Endothelial cell of umbilical vein (primary cell): ENCODE results near the gene DLL4. TPM values are rescaled to one million over a fixed set of nuclear protein-coding genes. Genes with fewer than 3 reads are reported as not detected.

Experiments used
- BruUV-seq: library from RNA; stranded (reverse); fragments of 400-500 nt; replicated peaks from 2 replicates; lab custom pipeline; 2021; lab: Mats Ljungman, UMichigan
- CTCF ChIA-PET: fragments of 300-600, 350-600 bp; sonication (Branson Sonifier 250); formaldehyde crosslinking; loops from one replicate; lab custom pipeline; 2021; ENCODE audit warnings: antibody characterized with exemption, inconsistent platforms; lab: Charles Lee
- POLR2A ChIA-PET: fragments of 300-600, 350-600 bp; sonication (Branson Sonifier 250); formaldehyde crosslinking; loops from one replicate; lab custom pipeline; 2021; ENCODE audit warnings: antibody characterized with exemption, inconsistent platforms; lab: Charles Lee
- DNase-seq: peaks from one replicate; pipeline ENCODE4 v3.0.0-alpha.2; 2011; ENCODE audit warnings: low read depth, low spot score
- FAIRE-seq: peaks from 2 replicates; lab custom pipeline; 2011; peaks lifted over from hg19 to GRCh38; lab: Jason Lieb, UNC
- H2AFZ ChIP-seq: 2 replicates; pipeline ENCODE4 v1.6.0; 2012; ENCODE audit warnings: low read depth, low read length, control low read depth, inconsistent platforms
- H3K27ac ChIP-seq: 2 replicates; pipeline ENCODE4 v1.5.1; 2011; ENCODE audit warnings: low read depth, mild to moderate bottlenecking, control low read depth, low read length, moderate library complexity; ENCODE audit not compliant: insufficient read depth
- H3K27me3 ChIP-seq, 2 experiments: 2 replicates each; pipeline versions ENCODE4 v1.6.0 to v1.6.1; 2011; ENCODE audit warnings: low read length in 2 of 2, mixed read lengths in 1 of 2; ENCODE audit not compliant: control insufficient read depth in 2 of 2, insufficient read depth in 2 of 2
- H3K36me3 ChIP-seq, 2 experiments: 2 replicates in 1 of 2; 3 replicates in 1 of 2; pipeline ENCODE4 v1.5.1; 2011; ENCODE audit warnings: low read length in 2 of 2, mild to moderate bottlenecking in 1 of 2, moderate library complexity in 1 of 2; ENCODE audit not compliant: control insufficient read depth in 2 of 2, insufficient read depth in 2 of 2; ENCODE audit errors: extremely low read depth in 1 of 2
- H3K4me1 ChIP-seq: 3 replicates; pipeline ENCODE4 v1.5.1; 2011; ENCODE audit warnings: mild to moderate bottlenecking, low read length; ENCODE audit not compliant: control insufficient read depth, insufficient read depth; ENCODE audit errors: extremely low read depth
- H3K4me2 ChIP-seq: 2 replicates; pipeline ENCODE4 v1.6.1; 2011; ENCODE audit warnings: low read length, control low read depth, mixed read lengths; ENCODE audit not compliant: insufficient read depth
- H3K4me3 ChIP-seq, 3 experiments: fragments of 200-600 bp in 1 of 3; sonication (generic), shearing (Covaris generic) in 1 of 3; replicated peaks in 1 of 3; 2 replicates each; pipeline ENCODE4 v1.5.1; 2011 to 2016; ENCODE audit warnings: control low read depth in 3 of 3, low read length in 3 of 3, mild to moderate bottlenecking in 2 of 3, inconsistent platforms in 1 of 3, low read depth in 1 of 3, moderate library complexity in 1 of 3; ENCODE audit not compliant: insufficient read depth in 1 of 3
- H3K79me2 ChIP-seq: 2 replicates; pipeline ENCODE4 v1.6.0; 2012; ENCODE audit warnings: low read length, inconsistent platforms; ENCODE audit not compliant: control insufficient read depth, insufficient read depth
- H3K9ac ChIP-seq: replicated peaks from 2 replicates; pipeline ENCODE3; 2011; ENCODE audit warnings: low read length, control low read depth; ENCODE audit not compliant: insufficient read depth; ENCODE audit errors: extremely low read depth
- H3K9me1 ChIP-seq: replicated peaks from 3 replicates; pipeline ENCODE4 v1.6.0; 2011; ENCODE audit warnings: mild to moderate bottlenecking, low read length; ENCODE audit not compliant: control insufficient read depth, insufficient read depth; ENCODE audit errors: extremely low read depth
- H3K9me3 ChIP-seq: replicated peaks from 2 replicates; pipeline ENCODE4 v1.5.1; 2012; ENCODE audit warnings: low read length, inconsistent platforms; ENCODE audit not compliant: control insufficient read depth, insufficient read depth
- H4K20me1 ChIP-seq: replicated peaks from 2 replicates; pipeline ENCODE3; 2011; ENCODE audit warnings: mild to moderate bottlenecking, low read length; ENCODE audit not compliant: control insufficient read depth, insufficient read depth; ENCODE audit errors: extremely low read depth
- FOS ChIP-seq: IDR thresholded peaks from 2 replicates; pipeline ENCODE4 v1.6.1; 2011; ENCODE audit warnings: mild to moderate bottlenecking, low read length, moderate library complexity, borderline replicate concordance; ENCODE audit not compliant: insufficient read depth
- MYC ChIP-seq: IDR thresholded peaks from one replicate; pipeline ENCODE4 v1.6.1; 2011; ENCODE audit warnings: mild to moderate bottlenecking, low read depth, low read length
- dilution Hi-C: fragments of 300-500 bp; cut with MboI; formaldehyde crosslinking; loops from one replicate; pipeline ENCODE4 v1.15.0; 2019; ENCODE audit warnings: low sequenced_read_pairs; ENCODE audit not compliant: extremely low pct_ligation_motif_present
- intact Hi-C: fragments of 100-400 bp; cut with micrococcal nuclease; formaldehyde crosslinking; loops from one replicate; pipeline ENCODE4 v1.10.0; 2022
- polyA plus RNA-seq, 4 experiments: library from polyadenylated mRNA; depleted of rRNA in 3 of 4; stranded (reverse) in 3 of 4; unstranded in 1 of 4; fragments of >200 nt; gene quantifications; 2 replicates each; pipeline versions ENCODE4 v1.2.1 to v1.2.3, GENCODE V29; 2011 to 2012; ENCODE audit warnings: missing spikeins in 1 of 4
- total RNA-seq: library from RNA; stranded (reverse); gene quantifications from 2 replicates; pipeline ENCODE4 v1.2.3, GENCODE V29; 2021
- TF ChIP-seq, protein P1 (sequence below), 2 donors: IDR thresholded peaks; 1 replicate in 1 of 2; 2 replicates in 1 of 2; pipeline ENCODE4 v1.5.1; 2011; ENCODE audit warnings: low read length in 2 of 2, mild to moderate bottlenecking in 2 of 2, moderate library complexity in 2 of 2, control low read depth in 1 of 2, inconsistent platforms in 1 of 2, low read depth in 1 of 2; ENCODE audit not compliant: insufficient read depth in 1 of 2; ENCODE audit errors: extremely low read depth in 1 of 2

The DLL4 gene
- total and polyA plus RNA-seq, 2 donors (not counting 3 experiments of a cell fraction or from before 2014, with no cell fraction given) = 55.2 to 57.8 TPM

DNA sequence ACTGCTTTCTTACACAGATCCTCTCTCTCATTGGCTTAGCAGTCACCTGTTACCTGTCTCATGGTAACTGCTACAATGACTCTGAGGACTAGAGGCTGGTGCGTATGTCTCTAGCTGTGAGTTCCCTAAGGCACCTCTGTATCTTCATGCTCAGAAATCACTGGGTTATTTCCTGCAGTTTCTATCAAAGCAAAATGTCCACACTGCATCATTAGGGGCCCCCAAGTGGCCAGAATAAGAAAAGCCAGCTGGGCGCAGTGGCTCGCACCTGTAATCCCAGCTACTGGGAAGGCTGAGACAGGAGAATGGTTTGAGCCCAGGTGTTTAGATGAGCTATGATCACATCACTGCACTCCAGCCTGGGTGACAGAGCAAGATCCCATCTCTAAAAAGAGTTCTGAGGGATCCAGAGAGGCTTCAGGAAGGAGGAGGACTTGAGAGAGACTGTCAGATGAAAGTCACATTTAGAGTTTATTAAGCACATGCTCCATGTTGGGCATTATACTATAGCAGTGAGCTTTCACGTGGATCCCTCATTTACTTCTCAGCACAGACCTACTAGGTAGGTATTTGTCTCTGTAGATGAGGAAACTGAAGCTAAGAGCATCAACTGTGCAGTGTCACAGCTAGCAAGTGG is 37.2 kb upstream of the DLL4 start:
- Histone ChIP-seq H3K4me1 (peaks cover 14% of the 10 kb centered on the region), H3K36me3 (peaks cover 0 to 2% of the 10 kb centered on the region in 2 experiments), H4K20me1 (no peaks in the 10 kb centered on the region), H3K9me3 (no peaks in the 10 kb centered on the region), H3K79me2 (peaks cover 18% of the 10 kb centered on the region), H3K4me2 (no peak overlapping the region), H3K4me3 (no peak overlapping the region), H3K27me3 (no peaks in the 10 kb centered on the region), H3K27ac (no peak overlapping the region), H3K9ac (no peak overlapping the region), H3K9me1 (no peaks in the 10 kb centered on the region), H2AFZ (peak overlapping the region; percentile 46)
- peak; percentile 92 for FAIRE-seq
- intact Hi-C loops = loop anchor here (5.0 to 10.0 kb wide), 3 partner anchors 105 to 327 kb away; partner anchors contain the start of genes CCDC32 and RPUSD2
- no TSS peak for BruUV-seq
- DNase-seq = peak; percentile 55
- CTCF ChIA-PET = interaction anchor here (0.6 to 4.0 kb wide), 34 partner anchors 9 to 372 kb away, joined by 3 to 48 read pairs (median 5); partner anchors contain the start of genes C15orf62, CHP1, EXD1 and RAD51
- dilution Hi-C loops = no loop called here
- TF ChIP-seq FOS (no peak), MYC (no peak)
- TF ChIP-seq, protein P1, sequence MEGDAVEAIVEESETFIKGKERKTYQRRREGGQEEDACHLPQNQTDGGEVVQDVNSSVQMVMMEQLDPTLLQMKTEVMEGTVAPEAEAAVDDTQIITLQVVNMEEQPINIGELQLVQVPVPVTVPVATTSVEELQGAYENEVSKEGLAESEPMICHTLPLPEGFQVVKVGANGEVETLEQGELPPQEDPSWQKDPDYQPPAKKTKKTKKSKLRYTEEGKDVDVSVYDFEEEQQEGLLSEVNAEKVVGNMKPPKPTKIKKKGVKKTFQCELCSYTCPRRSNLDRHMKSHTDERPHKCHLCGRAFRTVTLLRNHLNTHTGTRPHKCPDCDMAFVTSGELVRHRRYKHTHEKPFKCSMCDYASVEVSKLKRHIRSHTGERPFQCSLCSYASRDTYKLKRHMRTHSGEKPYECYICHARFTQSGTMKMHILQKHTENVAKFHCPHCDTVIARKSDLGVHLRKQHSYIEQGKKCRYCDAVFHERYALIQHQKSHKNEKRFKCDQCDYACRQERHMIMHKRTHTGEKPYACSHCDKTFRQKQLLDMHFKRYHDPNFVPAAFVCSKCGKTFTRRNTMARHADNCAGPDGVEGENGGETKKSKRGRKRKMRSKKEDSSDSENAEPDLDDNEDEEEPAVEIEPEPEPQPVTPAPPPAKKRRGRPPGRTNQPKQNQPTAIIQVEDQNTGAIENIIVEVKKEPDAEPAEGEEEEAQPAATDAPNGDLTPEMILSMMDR (IDR thresholded peaks at IDR 0.05; ENCODE audit: extremely low read depth in 1 of 2, insufficient read depth in 1 of 2, low read depth in 1 of 2, low read length in 2 of 2) = peak; percentile 70
- POLR2A ChIA-PET = interaction anchor here (1.1 kb wide), 1 partner anchor 34 kb away, joined by 5 read pairs; no protein-coding TSS in a partner anchor
